GM04504 (cell line): ENCODE measurements around the gene GALNT11.
"Not testable (repeated sequence)": the region's sequence is repeated elsewhere in the genome, so short reads cannot be mapped to it uniquely, and the experiment has no call there.

Source experiments
- DNase-seq: peaks from one replicate; pipeline ENCODE4 v3.0.0-alpha.2; 2012; ENCODE audit warnings: low read depth

Gene GALNT11

DNA sequence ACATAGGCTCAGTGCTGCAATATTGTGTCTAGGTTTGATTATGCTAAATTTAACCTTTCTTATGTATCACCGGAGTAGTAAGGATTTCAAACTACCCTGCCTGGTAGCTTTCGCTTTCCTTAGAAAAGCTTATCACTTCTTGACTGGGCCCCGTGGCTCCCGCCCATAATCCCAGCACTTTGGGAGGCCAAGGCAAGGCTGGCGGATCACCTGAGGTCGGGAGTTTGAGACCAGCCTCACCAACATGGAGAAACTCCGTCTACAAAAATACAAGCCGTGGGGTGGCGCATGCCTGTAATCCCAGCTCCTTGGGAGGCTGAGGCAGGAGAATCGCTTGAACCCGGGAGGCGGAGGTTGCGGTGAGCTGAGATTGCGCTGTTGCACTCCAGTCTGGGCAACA is 49.9 kb downstream of the GALNT11 start:
- not testable (repeated sequence) for DNase-seq

DNA sequence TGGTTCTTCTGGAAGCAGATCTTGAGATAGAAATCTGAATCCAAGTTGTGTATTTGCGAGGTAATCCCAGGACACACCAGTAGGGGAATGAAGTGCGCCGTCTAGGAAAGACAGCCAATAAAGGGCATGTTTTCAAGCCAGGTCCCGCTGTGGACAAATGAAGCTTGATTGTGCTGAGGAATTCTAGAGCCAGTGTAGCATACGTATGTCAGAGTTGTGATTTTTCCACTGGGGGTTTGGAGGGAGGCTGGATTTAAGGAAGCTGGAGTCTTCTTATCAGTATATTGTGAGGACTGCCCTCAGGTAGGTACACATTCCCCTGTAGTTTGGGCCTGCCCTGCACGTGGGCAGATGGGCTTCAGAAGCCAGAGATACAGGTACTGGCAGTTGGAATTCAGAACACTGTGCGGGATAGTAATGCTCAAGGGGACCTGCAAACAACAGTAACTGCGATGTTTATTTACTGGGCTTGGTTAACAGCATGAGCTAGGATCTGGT is 50.9 kb downstream of the GALNT11 start:
- DNase-seq: no peak

DNA sequence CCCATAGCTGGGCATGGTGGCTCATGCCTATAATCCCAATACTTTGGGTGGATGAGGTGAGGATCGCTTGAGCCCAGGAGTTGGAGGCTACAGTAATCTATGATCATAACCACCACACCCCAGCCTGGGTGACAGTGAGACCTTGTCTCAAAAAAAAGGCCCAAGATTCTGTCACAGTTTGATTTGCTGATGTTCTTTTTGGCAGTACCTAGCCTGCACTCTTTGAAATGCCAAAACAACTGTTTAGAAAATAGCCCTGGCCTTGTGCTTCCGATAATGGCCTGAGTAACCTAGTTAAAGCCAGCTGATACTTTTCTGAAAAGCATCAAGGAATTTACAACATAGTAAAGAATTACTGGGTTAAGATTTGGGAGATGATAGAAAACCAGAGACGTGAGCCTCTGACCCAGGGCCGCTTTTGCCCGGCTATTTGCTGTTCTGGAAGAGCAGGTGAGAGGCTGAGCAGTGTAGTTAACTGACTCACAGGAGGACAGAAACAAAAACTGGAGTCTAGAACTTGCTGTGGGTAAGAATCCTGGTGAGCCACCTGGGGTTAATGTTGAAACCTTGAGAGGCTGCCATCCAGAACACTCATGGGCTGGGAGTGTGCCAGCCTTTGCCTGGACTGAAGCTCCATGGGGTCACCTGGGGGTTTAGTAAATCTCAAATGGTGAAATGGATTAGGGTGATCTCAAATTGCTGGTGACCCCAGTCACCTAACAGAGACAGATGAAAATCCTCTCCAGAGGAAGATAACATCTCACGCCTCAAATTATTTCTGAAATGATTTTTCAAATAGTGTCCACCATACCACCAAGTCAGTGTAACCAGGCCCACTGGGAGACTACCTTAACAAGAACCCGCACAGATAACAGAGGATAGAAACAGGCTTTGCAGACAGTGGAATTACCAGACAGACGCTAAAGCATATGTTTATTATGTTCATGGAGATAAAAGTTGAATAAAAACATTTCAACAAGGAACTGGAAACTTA is 51.8 kb downstream of the GALNT11 start:
- DNase-seq: no peak

DNA sequence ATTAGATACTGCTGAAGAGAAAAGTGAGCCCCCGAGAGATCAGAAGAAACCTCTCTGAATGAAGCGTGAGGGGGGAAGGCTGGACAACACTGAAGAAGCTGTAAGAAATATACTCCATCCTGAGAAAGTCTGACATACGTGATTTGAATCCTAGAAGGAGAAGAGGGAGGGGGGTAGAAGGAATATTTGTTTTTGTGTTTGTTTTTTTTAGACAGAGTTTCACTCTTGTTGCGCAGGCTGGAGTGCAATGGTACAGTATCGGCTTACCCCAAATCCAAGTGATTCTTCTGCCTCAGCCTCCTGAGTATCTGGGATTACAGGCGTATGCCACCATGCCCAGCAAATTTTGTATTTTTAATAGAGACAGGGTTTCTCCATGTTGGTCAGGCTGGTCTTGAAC is 52.6 kb downstream of the GALNT11 start:
- no peak for DNase-seq

DNA sequence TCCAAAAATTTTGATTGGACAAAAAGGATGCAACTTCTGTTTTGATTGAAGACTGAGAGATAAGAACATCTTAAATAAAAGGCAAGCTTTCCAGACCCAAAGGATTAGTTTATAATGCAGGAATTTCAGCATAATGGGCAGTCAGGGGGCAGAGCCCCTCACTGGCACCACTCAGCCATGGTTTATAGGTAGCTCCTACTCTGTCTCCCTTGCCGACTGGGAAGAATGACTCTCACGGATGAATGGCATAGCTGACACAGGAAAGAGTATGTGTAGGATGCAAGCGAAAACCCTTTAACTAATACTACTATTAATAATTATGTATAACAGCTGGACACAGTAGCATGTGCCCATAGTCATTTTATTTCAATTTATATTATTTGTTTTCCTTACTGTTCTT is 53.3 kb downstream of the GALNT11 start:
- DNase-seq: no peak

DNA sequence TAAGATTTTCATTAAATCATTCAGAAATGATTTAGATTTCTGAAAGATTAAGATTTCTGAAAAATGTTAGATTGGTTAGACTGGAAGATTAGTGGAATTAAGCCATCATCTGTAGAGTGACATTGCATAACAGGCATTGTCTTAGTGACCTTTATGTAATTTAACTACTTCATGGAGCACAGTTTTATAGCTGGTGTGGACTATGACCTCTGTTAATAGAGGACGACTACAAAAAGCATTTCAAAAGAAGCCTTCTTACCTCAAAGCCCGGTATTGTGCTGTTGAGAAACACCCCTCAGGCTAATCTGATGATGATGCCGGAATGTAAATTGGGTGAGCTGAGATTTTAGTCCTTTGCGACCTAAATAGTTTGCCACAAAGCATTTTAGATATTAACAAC is 55.6 kb downstream of the GALNT11 start:
- DNase-seq: no peak

DNA sequence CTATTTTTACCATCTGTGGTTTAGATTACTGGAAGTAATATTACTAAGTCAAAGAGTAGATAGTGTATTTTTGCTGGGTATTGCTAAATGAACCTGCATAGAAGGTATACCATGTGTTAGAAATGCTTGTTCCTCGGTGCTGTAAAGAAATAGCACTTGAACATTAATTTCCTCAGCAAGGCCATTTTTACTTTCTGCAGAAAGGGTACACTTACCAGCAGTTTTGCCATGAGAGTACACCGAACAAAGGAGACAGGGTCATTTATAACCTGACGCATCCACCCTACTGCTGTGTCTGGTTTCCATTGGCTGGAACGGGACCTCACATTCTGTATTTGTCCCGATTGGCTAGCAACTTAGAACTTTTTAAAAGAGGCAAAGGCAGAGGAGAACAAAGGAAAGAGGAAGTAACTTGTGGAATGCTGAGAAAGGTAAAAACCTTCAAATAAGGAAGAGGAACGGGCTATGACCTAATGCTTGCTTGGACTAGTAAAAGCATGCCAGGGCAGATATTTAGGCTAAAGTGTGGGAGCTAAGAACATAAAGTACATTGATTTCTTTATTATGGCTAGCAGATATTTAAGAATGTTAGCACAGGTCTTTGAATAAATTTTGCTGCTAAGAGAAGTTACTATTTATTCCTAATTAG is 56.7 kb downstream of the GALNT11 start:
- DNase-seq: not testable (repeated sequence)

DNA sequence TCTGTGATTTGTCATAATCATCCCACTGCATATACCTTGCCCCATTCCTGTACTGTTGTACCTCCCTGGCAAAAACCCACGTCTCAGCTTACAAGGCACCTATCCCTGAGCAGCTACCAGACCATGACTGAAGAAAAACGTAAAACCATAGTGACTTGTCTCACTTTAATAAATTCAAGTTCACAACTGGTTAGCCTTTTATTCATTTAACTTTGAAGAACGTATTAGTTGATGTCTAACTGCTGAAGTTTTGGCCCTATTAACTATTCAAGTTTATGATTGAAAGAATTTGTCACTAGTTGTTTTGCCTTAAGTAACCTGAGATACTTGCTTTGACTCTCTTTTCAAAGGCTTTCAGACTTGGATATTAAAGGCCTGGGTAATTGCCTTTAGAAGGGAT is 59.7 kb downstream of the GALNT11 start:
- no peak for DNase-seq

DNA sequence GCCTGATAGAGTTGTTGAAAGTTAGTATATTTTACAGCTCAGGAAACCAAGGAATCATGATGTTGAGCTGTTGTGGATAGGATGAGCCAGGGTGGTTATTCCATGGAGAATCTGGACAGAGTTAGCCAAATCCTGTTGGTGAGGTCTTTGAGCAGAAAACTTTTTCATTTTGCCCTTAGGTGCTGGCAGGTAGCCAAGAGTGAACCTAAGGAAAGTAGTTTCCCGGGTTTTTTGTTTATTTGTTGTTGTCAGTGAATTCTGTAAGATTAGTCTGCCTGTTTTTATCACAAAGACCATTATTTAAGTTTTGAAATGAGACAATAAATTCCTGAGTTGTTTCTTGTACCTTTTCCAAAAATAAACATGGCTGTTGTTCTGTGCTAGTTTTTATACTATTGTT is 61.0 kb downstream of the GALNT11 start:
- no peak for DNase-seq

DNA sequence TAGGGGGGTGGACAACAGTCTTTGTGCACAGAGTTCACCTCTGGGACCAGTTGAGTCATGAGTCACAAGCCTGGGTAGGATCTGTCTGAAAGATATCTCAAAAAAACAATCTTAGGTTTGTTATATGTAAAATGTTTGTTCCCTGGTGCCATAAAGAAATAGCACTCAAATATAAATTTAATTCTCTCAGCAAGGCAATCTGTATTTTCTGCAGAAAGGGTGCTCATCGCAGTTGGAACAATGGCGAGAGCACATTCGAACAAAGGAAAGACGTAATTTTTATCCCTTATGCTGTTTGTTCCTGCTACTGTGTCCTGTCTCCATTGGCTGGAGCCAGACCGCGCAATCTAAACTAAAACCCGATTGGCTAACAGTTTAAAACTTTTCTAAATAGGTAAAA is 63.7 kb downstream of the GALNT11 start:
- DNase-seq: no peak

DNA sequence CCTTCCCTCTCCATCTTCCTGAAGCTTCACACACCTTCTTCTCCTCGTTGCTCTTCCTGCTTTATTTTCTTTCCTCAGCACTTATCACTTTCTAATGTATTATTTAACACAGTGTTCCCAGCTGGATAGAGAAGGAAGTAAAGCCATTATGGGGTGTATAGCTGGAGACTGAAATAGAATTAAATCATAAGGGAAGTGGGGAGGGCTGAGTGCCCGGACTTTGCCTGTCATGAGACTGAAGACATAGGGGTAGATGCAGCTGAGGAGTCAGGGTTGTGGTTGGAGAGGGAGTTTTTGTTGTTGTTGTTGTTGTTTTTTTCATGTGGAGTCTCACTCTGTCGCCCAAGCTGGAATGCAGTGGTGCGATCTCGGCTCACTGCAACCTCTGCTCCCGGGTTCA is 65.3 kb downstream of the GALNT11 start:
- no peak for DNase-seq

DNA sequence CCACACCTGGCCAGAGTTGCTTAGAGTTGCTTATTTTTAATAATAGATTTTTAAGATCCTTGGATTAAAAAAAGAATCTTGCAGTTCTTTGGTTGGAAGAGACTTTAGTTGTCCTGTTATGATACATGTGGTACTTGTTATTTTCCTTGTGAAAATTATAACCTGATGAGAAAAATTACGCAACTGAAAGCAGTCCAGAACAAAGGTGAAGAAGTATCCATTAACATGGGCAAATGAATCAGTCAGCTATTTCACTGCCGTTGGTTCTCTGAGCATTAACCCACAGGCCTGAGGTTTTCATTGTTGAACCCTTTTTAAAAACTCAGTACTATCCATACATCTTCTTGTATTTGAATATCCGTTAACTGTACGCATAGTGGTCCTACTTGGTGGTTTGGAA is 68.2 kb downstream of the GALNT11 start:
- DNase-seq: no peak

DNA sequence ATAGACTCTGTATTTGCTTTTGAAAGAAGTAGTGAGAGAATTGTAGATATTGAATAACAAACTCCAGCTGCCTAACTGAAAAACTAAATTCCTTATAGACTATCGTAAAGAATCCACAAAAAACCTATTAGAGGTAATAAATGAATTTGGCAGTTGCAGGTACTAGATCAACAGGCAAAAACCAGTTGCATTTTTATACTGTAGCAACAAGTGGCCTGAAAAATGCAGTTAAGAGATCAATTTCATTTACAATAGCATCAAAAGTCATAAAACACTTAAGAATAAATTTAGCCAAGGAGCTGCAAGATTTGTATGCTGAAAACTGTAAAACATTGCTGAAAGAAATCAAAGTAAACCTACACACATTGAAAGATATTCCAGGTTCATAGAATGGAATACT is 70.3 kb downstream of the GALNT11 start:
- DNase-seq: no peak

DNA sequence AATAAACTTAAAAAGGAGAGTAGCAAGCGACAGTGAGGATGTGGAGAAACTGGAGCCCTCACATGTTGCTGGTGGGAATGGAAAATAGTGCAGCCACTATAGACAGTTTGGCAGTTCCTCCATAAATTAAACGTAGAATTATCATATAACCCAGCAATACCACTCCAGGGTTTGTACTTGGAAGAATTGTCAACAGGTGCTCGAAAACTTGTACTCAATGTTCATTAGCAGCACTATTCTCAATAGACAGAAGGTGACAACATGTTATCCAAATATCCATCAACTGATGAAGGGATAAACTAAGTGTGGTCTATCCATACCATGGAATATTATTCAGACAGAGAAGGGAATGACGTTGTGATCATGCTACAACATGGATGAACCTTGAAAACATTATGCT is 71.9 kb downstream of the GALNT11 start:
- DNase-seq: no peak

DNA sequence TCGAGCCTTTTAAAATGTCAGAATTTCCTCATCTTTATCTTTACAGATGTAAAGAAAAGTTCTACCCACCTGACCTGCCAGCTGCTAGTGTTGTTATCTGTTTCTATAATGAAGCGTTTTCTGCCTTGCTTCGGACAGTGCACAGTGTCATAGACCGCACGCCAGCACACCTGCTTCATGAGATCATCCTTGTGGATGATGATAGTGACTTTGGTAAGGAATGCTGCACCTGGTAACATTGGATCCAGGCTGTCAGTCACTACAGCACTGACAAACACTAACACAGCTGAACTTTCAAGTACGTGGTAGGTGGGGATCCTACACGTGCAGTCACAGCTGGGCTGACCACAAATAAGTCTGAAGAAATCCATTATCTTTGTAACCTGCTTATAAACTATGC is 77.6 kb downstream of the GALNT11 start:
- no peak for DNase-seq

DNA sequence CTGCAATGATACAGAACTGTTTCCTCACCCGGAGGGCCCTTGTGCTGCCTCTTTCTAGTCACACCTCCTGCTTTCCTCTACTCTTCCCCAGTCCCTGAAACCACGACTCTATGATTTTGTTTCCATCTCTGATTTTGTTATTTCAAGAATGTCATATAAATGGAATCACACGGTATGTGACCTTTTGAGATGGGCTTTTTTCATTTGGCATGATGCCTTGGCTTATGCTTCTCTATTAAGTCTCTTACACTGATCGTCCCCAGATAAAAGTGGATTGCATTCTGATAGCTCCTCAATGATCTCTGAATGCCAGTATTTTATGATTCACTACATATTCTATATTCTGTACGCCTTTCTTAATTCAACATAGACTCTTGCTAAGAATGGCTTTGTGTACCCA is 78.2 kb downstream of the GALNT11 start:
- DNase-seq: no peak

DNA sequence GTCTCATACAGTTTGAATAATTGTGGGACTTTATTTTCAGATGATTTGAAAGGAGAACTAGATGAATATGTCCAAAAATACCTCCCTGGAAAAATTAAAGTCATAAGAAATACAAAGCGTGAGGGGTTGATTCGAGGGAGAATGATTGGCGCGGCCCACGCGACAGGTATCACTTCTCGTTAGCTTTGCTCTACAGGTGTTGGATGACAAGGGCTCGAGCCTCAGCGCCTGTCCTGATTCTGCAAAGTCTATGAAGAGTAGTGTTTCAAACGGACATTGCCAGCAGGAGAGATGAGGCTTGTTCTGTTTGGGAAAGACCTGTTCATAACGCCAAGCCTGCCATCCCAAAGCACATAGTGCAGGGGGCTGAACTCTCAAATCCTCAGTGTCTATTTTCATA is 79.7 kb downstream of the GALNT11 start:
- DNase-seq: no peak

DNA sequence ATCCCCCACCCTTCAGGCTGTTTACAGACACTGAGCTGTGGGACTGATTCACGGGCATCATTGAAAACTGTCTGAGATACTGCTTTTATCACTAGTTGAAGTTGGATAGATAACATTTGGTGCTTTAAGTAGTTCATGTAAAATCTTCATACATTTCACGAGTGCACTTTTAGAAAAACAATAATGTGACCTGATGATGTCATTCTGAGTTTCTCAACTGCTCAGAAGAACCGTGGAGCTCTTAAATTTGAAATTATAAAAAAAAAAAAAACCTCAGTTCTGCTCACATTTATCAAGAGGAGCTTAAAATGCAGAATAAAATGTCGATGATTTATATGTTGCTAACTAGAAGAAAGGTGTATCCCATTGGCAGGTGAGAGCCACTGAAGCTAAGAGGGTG is 81.5 kb downstream of the GALNT11 start:
- DNase-seq: no peak

DNA sequence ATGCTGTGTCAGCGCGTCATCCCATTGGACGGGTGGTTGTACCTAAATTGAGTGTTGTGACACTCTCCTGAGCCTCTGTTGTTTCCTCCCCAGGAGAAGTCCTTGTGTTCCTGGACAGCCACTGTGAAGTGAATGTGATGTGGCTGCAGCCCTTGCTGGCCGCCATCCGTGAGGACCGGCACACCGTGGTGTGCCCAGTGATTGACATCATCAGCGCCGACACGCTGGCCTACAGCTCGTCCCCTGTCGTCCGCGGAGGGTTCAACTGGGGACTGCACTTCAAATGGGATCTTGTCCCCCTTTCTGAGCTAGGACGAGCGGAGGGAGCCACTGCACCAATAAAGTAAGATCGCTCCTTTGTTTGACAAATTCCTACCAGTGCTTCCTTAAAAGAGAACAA is 82.5 kb downstream of the GALNT11 start:
- DNase-seq: no peak

DNA sequence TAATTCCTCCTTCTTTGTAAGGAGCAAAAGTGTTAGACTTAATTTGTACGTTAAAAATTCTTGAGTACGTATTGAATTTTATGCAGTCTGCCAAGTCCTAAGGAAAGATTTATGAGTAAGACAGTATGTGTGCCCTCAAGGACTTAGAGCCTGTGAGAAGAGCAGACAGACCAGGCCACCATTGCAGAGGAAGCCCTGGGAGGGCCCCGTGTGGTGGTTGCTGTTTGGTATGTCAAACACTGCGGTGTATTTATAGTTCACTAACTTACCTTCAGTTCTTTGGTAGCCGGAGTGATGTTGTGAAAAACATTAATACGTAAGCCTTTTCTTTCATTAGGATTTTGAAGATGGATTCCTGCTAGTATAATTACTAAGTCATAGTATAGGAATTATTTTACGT is 82.9 kb downstream of the GALNT11 start:
- no peak for DNase-seq

DNA sequence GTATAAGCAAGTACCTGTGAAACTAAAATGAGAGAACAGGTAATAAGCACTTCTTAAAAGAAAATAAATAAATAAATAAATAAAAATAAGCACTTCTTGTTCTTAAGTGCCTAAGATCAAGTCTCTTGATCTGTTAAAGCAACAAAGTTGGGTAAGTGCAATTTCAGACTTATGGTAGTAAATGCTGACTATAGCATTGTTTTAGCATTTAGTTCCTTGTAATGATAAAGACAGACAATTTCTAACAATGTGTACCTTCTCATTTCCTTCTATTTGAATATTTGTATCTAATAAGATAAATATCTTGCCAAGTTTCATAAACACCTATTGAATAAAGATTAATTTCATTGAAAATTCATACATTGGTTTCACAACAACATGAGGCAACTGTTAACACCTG is 87.4 kb downstream of the GALNT11 start:
- no peak for DNase-seq

DNA sequence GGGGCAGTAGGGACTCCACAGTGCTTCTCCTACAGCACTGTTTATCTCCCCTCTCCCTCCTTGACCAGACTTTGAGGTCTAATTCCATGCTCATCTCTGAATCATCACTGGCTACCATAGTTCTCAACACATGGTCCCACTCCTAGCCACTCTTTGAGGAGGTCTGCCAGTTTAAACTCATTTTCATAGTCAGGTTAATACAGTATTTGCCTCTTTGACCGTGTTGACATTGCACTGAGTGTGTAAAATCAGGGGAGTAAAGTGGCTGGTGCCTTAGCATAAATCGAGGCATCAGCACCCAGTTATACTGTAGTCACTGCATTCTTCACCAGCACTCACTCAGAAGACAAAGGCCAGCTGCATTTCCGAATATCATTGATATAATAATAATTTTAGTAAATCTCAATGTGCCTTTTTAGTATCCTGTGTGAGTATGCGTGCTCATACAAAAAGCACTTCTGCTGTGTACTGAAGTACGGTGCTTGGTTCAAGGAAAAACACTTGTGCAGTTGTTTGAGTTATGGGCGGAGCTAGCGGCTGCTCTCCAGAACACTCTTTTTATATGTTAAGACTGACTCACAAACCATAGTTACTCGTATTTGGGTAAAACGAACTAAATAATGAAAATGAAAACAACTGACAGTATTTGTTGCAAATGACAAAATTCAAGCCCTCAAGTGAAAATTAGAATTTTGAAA is 89.7 kb downstream of the GALNT11 start:
- DNase-seq: no peak

DNA sequence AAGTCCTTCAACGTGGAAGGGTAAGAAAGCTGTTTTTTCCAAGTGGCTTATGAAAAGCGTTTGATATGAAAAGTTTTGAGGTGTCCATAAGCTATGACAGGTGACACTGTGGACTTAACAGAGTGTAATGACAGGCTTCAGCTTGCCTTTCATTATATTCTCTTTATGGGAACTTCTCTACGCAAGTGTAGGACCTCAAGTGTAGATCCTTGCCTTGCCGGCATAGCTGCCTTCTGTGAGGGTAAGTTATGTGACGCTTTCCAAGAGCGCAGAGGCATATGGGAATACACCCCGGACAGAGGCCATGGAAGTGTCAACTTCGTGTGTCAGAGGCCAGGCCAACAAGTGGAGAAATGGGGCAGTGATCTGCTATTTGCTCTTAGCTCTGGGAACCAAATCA is 91.9 kb downstream of the GALNT11 start:
- DNase-seq: no peak
